BLaER1 treated with 17β-estradiol and CSF1 and Interleukin-3, amounts not matched to agents 10 nM and 100 nM (cell line): ENCODE data around the gene TNNI3K.
A peak's percentile ranks its signal among the peaks of the same experiment; 100 is the strongest.

Source experiments
- H3K27ac ChIP-seq, 11 experiments: shearing (Covaris generic); formaldehyde crosslinking; 2 replicates each; pipeline ENCODE4 v1.8.1; 2022
- H3K27me3 ChIP-seq, 11 experiments: shearing (Covaris generic); formaldehyde crosslinking; 2 replicates each; pipeline ENCODE4 v1.8.1; 2022
- H3K36me3 ChIP-seq, 11 experiments: shearing (Covaris generic); formaldehyde crosslinking; 2 replicates each; pipeline ENCODE4 v1.8.1; 2022
- H3K4me1 ChIP-seq, 10 experiments: shearing (Covaris generic); formaldehyde crosslinking; 2 replicates each; pipeline ENCODE4 v1.8.1; 2022
- H3K4me2 ChIP-seq, 11 experiments: shearing (Covaris generic); formaldehyde crosslinking; 2 replicates each; pipeline ENCODE4 v1.8.1; 2022
- H3K4me3 ChIP-seq, 10 experiments: shearing (Covaris generic); formaldehyde crosslinking; 2 replicates each; pipeline ENCODE4 v1.8.1; 2022
- H3K9ac ChIP-seq, 11 experiments: shearing (Covaris generic); formaldehyde crosslinking; 2 replicates each; pipeline ENCODE4 v1.8.1; 2022
- H3K9me3 ChIP-seq, 11 experiments: shearing (Covaris generic); formaldehyde crosslinking; replicated peaks in 1 of 11; 2 replicates each; pipeline ENCODE4 v1.8.1; 2022
- H4K20me1 ChIP-seq, 11 experiments: shearing (Covaris generic); formaldehyde crosslinking; 2 replicates each; pipeline ENCODE4 v1.8.1; 2022
- Cebpa-rat ChIP-seq, 11 experiments: shearing (Covaris generic); IDR thresholded peaks; 2 replicates each; pipeline ENCODE4 v1.8.1; 2022

The TNNI3K gene

DNA sequence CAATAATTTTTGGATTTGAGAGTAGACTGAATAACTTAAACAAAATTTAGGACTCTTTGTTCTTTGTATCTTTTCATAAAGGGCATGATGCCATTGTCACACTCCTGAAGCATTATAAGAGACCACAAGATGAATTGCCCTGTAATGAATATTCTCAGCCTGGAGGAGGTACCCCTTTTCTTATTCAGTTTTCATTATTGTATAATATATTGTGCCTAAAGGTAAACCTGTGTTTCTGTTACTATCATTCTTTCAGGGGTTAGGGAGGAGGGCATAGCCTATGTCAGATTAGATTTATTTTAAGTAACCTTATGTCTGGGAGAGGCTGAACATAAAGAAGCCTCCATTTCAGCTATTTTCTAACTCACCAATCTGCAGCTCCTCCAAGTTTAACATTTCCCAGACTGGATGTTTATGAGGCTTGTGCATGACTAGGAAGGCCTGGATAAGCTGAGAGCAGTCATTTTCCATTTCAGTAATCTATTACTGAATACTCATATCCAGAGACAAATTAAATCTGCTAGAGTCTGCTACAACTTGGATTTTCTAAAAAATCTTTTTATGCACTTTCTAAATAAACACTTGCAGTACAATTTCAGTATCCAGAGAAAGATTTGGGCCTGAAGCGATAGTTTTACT, 132.1 kb downstream of the TNNI3K start:
- Histone ChIP-seq H3K9me3 (no peaks in the 10 kb centered on the region), H3K4me1 (no peaks in the 10 kb centered on the region), H3K27ac (no peak overlapping the region), H3K9ac (no peak overlapping the region), H3K4me3 (no peak overlapping the region), H3K27me3 (no peaks in the 10 kb centered on the region), H3K36me3 (no peaks in the 10 kb centered on the region), H3K4me2 (no peak overlapping the region), H4K20me1 (no peaks in the 10 kb centered on the region)
- no peak for TF ChIP-seq Cebpa-rat (IDR thresholded peaks at IDR 0.05)

DNA sequence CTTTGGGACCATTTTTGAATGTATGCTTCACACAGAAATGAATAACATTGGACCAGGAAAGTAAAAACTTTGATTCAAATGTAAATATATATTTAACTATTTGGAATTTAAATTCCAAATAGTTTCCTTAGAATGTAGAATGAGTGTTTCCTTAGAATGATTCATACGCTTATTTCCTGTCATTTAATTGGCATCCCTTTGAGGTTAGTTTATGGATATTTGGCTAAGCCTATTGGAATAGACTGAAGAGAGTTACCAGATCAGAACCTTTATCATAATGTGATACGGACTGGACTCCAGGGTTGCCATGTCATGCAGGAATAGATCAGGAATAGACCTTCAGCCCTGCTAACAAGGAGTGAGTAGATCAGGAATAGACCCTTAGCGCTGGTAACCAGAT, 133.1 kb downstream of the TNNI3K start:
- H3K36me3 ChIP-seq, result no peaks in the 10 kb centered on the region
- no peak overlapping the region for H3K4me2 ChIP-seq
- no peaks in the 10 kb centered on the region for H3K27me3 ChIP-seq
- H3K27ac ChIP-seq, result no peak overlapping the region
- no peak for TF ChIP-seq Cebpa-rat (IDR thresholded peaks at IDR 0.05)
- H3K4me1 ChIP-seq, result no peaks in the 10 kb centered on the region
- no peak overlapping the region for H3K9ac ChIP-seq
- no peaks in the 10 kb centered on the region for H3K9me3 ChIP-seq
- no peak overlapping the region for H3K4me3 ChIP-seq
- no peaks in the 10 kb centered on the region for H4K20me1 ChIP-seq

DNA sequence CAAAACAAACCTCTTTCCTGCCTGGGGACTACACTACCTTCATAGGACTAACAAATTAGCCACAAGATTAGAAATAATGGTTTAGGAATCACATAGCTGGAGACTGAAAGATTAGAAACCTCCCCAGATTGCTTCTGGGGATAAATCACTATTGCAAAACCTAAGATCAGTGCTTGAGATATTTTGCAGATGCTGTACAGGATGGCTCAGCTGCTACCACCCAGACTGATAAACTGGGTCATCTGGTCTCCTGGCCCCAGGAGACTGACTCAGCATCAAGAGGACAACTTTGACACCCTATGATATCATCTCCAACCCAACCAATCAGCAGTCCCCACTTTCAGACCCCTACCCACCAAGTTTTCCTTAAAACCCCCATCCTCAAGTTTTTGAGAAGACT, 140.2 kb downstream of the TNNI3K start:
- no peak overlapping the region for H3K4me2 ChIP-seq
- H3K36me3 ChIP-seq, result no peaks in the 10 kb centered on the region
- H3K4me3 ChIP-seq, result no peak overlapping the region
- no peak overlapping the region for H3K9ac ChIP-seq
- H3K4me1 ChIP-seq, result peaks cover 0 to 5% (median 0%) of the 10 kb centered on the region in 10 experiments; a peak in 1 of 20 replicates
- no peaks in the 10 kb centered on the region for H3K27me3 ChIP-seq
- no peaks in the 10 kb centered on the region for H3K9me3 ChIP-seq
- H3K27ac ChIP-seq, result no peak overlapping the region
- TF ChIP-seq Cebpa-rat (IDR thresholded peaks at IDR 0.05), result no peak
- no peaks in the 10 kb centered on the region for H4K20me1 ChIP-seq

DNA sequence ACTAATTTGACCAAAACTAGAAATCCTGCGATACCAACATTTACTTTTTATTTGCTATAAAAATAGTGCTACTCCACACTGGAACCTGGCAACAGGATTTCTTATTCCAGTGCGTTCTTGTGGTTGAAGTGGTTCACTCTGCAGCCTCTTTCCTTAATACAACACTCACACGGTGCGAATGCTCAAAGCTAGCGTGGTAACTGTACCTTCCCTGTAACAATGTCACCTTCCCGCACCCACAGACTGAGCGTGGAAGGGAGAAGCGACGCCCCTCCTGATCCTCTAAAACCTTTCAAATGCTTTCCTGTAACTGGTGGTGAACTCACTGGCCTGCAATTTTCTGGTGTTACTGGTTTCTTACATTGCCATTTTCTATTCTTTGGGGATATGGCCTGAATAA, 145.1 kb downstream of the TNNI3K start:
- H3K9me3 ChIP-seq, result no peaks in the 10 kb centered on the region
- no peak overlapping the region for H3K4me3 ChIP-seq
- peaks cover 0 to 3% (median 0%) of the 10 kb centered on the region in 10 experiments; a peak in 1 of 20 replicates for H3K4me1 ChIP-seq
- no peak overlapping the region for H3K27ac ChIP-seq
- H4K20me1 ChIP-seq, result no peaks in the 10 kb centered on the region
- H3K4me2 ChIP-seq, result no peak overlapping the region
- H3K36me3 ChIP-seq, result no peaks in the 10 kb centered on the region
- H3K27me3 ChIP-seq, result no peaks in the 10 kb centered on the region
- no peak overlapping the region for H3K9ac ChIP-seq
- no peak for TF ChIP-seq Cebpa-rat (IDR thresholded peaks at IDR 0.05)

DNA sequence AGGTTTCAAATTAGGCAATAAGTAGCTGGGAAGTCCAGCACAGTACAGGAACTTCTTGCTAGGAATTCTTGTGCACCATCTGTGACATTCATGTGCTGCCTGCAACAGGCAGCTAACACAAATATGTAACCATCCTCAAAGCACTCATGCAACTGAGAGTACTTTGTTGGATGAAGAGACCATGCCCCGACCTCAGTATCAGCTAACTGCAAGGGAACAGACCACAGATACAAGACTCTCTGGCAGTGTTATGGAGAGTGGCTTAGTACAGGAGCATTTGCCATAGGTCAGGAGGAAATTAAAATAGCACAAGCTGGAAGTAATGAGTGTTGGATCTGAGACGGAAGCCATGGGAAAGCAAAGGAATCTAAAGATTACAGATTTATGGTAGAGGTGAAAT, 153.7 kb downstream of the TNNI3K start:
- Histone ChIP-seq H4K20me1 (no peaks in the 10 kb centered on the region), H3K4me2 (no peak overlapping the region), H3K36me3 (no peaks in the 10 kb centered on the region), H3K9ac (no peak overlapping the region), H3K9me3 (no peaks in the 10 kb centered on the region), H3K4me1 (no peaks in the 10 kb centered on the region), H3K27ac (no peak overlapping the region), H3K27me3 (no peaks in the 10 kb centered on the region), H3K4me3 (no peak overlapping the region)
- no peak for TF ChIP-seq Cebpa-rat (IDR thresholded peaks at IDR 0.05)

DNA sequence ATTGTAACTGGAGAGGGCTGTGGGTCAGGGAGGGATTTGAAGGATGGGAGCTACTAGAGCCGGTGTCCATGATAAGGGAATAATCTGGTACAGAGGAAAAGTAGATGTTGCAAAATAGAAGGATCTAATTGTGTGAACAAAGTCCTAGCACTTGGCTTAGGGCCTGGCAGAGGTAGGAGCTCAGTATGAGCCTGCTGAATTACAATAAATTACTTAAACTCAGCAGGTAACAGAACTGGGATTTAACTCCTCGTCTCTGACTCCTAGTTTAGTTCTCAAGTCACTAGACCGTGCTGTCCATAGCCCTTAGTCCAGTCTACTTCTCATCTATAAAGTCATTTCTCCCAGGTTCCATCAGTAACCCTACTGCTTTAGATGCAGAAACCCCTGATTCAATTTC, 157.0 kb downstream of the TNNI3K start:
- Histone ChIP-seq H3K4me3 (no peak overlapping the region), H4K20me1 (no peaks in the 10 kb centered on the region), H3K4me1 (peaks cover 0 to 21% (median 9%) of the 10 kb centered on the region in 10 experiments; a peak in 14 of 20 replicates), H3K27ac (no peak overlapping the region), H3K9ac (no peak overlapping the region), H3K9me3 (no peaks in the 10 kb centered on the region), H3K36me3 (no peaks in the 10 kb centered on the region), H3K4me2 (no peak overlapping the region), H3K27me3 (no peaks in the 10 kb centered on the region)
- no peak for TF ChIP-seq Cebpa-rat (IDR thresholded peaks at IDR 0.05)

DNA sequence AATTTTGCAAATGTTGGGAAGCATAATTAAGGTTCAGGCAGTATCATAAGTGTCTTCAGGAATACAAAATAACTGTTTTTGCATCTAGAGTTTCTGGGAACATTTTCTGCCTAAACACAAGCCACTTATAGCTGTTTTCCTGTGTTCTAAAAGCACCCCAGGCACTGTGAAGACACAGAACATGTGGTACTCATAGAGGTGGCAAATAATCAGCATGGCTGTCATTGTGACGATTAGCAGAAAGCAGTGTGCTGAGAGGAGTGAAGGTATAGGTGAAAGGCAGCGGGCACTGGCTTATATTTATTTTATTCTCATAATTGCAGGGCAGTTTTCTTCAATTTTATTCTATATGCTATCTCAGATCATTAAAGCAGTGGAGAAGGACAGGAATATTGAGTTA, 157.7 kb downstream of the TNNI3K start:
- Histone ChIP-seq H3K36me3 (no peaks in the 10 kb centered on the region), H3K4me1 (peaks cover 0 to 23% (median 9%) of the 10 kb centered on the region in 10 experiments; a peak in 14 of 20 replicates), H3K9ac (no peak overlapping the region), H3K9me3 (no peaks in the 10 kb centered on the region), H3K27me3 (no peaks in the 10 kb centered on the region), H3K4me3 (no peak overlapping the region), H3K27ac (no peak overlapping the region), H3K4me2 (no peak overlapping the region), H4K20me1 (no peaks in the 10 kb centered on the region)
- no peak for TF ChIP-seq Cebpa-rat (IDR thresholded peaks at IDR 0.05)

DNA sequence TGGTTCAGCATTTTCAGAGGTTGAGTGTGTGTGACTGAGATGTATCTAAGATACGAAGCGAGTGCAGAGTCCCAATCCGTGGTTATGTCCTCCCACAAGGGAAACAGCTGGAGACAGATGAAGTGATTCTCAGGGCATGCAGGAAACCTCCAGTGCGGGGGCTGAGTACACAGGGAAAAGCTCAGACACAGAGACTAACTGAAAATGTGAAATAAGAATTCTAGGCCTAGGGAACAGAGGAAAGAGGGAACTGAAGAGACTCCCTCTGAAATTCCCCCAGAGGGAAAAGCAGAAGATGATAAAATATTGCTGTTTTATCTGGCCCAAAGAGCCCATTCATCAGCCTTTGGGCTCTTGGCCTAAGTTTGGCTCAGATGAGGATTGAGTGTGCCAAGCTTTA, 160.4 kb downstream of the TNNI3K start:
- Histone ChIP-seq H3K27ac (no peak overlapping the region), H3K4me3 (no peak overlapping the region), H3K27me3 (no peaks in the 10 kb centered on the region), H3K4me1 (peaks cover 0 to 23% (median 9%) of the 10 kb centered on the region in 10 experiments; a peak in 14 of 20 replicates), H4K20me1 (no peaks in the 10 kb centered on the region), H3K9me3 (no peaks in the 10 kb centered on the region), H3K4me2 (peak overlapping the region in 10 of 11 experiments; percentile 9 to 47 (median 21); a peak in 13 of 22 replicates), H3K9ac (no peak overlapping the region), H3K36me3 (no peaks in the 10 kb centered on the region)
- no peak for TF ChIP-seq Cebpa-rat (IDR thresholded peaks at IDR 0.05)

DNA sequence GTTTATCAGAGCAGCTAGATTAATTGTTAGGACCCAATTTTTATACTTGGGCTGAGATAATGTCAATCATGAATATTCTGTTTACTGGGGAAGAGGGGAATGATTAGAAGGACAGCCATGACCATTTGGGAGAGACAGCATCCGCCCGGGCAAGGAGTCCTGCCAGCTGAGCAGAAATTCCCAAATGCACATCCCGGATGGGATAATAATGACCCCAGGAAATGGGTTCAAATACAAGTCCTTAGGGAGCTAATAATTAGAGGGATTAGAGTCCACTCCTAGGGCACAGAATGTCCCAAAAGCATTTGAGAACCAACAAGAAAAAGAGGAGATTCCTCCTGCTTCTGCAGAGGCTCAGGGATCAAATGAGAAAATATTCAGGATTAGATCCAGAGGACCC, 161.3 kb downstream of the TNNI3K start:
- H3K27me3 ChIP-seq, result no peaks in the 10 kb centered on the region
- H3K9me3 ChIP-seq, result no peaks in the 10 kb centered on the region
- H3K36me3 ChIP-seq, result no peaks in the 10 kb centered on the region
- no peaks in the 10 kb centered on the region for H4K20me1 ChIP-seq
- no peak overlapping the region for H3K4me3 ChIP-seq
- H3K4me1 ChIP-seq, result peaks cover 0 to 23% (median 9%) of the 10 kb centered on the region in 10 experiments; a peak in 14 of 20 replicates
- peak overlapping the region in 2 of 11 experiments; percentile 17 to 47; a peak in 3 of 22 replicates for H3K4me2 ChIP-seq
- H3K27ac ChIP-seq, result no peak overlapping the region
- H3K9ac ChIP-seq, result no peak overlapping the region
- no peak for TF ChIP-seq Cebpa-rat (IDR thresholded peaks at IDR 0.05)

DNA sequence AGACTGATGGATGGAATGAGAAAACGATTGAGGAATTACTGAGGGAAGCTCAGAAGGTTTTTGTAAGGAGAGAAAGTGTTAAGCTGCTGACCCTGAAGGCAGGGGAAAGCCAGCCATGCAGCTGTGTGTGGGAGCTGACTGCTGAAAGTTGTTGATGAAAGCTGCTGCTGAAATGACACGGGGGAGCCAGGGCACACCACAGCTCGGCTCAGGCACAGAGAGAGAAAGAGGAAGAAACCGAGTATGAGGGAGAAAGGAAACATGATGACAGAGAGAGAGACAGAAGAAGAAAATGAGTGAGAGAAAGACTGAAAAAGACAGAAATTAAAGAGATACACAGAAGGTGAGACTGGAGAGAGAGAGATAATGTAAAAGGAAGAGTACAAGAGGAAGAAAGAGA, 161.7 kb downstream of the TNNI3K start:
- H4K20me1 ChIP-seq, result no peaks in the 10 kb centered on the region
- no peaks in the 10 kb centered on the region for H3K27me3 ChIP-seq
- H3K9ac ChIP-seq, result no peak overlapping the region
- peak overlapping the region in 2 of 11 experiments; percentile 17 to 47; a peak in 4 of 22 replicates for H3K4me2 ChIP-seq
- no peak for TF ChIP-seq Cebpa-rat (IDR thresholded peaks at IDR 0.05)
- H3K27ac ChIP-seq, result no peak overlapping the region
- no peak overlapping the region for H3K4me3 ChIP-seq
- H3K4me1 ChIP-seq, result peaks cover 0 to 23% (median 9%) of the 10 kb centered on the region in 10 experiments; a peak in 14 of 20 replicates
- no peaks in the 10 kb centered on the region for H3K9me3 ChIP-seq
- no peaks in the 10 kb centered on the region for H3K36me3 ChIP-seq
